Transverse colon (tissue), 4 donors: ENCODE data around the gene GNPDA2. TPM values are rescaled to one million over a fixed set of nuclear protein-coding genes. Genes with fewer than 3 reads are reported as not detected.
"Not testable (repeated sequence)": the region's sequence is repeated elsewhere in the genome, so short reads cannot be mapped to it uniquely, and the experiment has no call there.

Source experiments
- DNase-seq: peaks from one replicate; pipeline ENCODE4 v3.0.0-alpha.2; 2019
- H3K27ac ChIP-seq, 4 donors: fragments of 200-600 bp; sonication (generic); 2 replicates each; pipeline ENCODE4 v1.5.1; 2016 to 2018; ENCODE audit warnings: inconsistent platforms in 4 of 4
- H3K27me3 ChIP-seq: fragments of 200-600 bp; sonication (generic); 2 replicates; pipeline ENCODE4 v1.5.1; 2017; ENCODE audit warnings: inconsistent platforms
- H3K36me3 ChIP-seq, 4 donors: fragments of 200-600 bp; sonication (generic); 2 replicates each; pipeline ENCODE4 v1.5.1; 2017 to 2019; ENCODE audit warnings: inconsistent platforms in 4 of 4
- H3K4me1 ChIP-seq, 4 donors: fragments of 200-600 bp; sonication (generic); 2 replicates each; pipeline ENCODE4 v1.5.1; 2017 to 2020; ENCODE audit warnings: inconsistent platforms in 4 of 4
- H3K4me3 ChIP-seq, 4 donors: fragments of 200-600 bp; sonication (generic); 1 replicate in 1 of 4; 2 replicates in 3 of 4; pipeline versions ENCODE4 v1.5.1 to v1.6.1; 2017 to 2019; ENCODE audit warnings: inconsistent platforms in 4 of 4
- H3K9me3 ChIP-seq, 2 donors: fragments of 200-600 bp; sonication (generic); 2 replicates each; pipeline ENCODE4 v1.5.1; 2017 to 2019; ENCODE audit warnings: inconsistent platforms in 2 of 2
- CTCF ChIP-seq, 5 experiments: fragments of 200-600 bp in 3 of 5; fragments of 450-650 bp in 2 of 5; sonication (generic) in 3 of 5; IDR thresholded peaks; 1 replicate in 2 of 5; 2 replicates in 3 of 5; pipeline ENCODE4 v1.5.1; 2016 to 2017; ENCODE audit warnings: antibody characterized with exemption in 5 of 5, inconsistent platforms in 3 of 5, mild to moderate bottlenecking in 2 of 5, moderate library complexity in 1 of 5
- EP300 ChIP-seq: sonication (generic); formaldehyde crosslinking; IDR thresholded peaks from one replicate; pipeline ENCODE4 v1.6.1; 2017; ENCODE audit warnings: antibody characterized with exemption, low read depth
- POLR2A ChIP-seq: fragments of 450-650 bp; IDR thresholded peaks from one replicate; pipeline ENCODE4 v1.6.1; 2016; ENCODE audit warnings: antibody characterized with exemption, mild to moderate bottlenecking, moderate library complexity
- POLR2AphosphoS5 ChIP-seq, 3 donors: sonication (generic); formaldehyde crosslinking; IDR thresholded peaks; one replicate each; pipeline ENCODE4 v1.6.1; 2016; ENCODE audit warnings: antibody characterized with exemption in 3 of 3
- WGBS, 2 donors: methylation state at CpG; one replicate each; pipeline ENCODE4 v1.1.5; 2018; ENCODE audit warnings: low coverage in 1 of 2; 5-methylcytosine and 5-hydroxymethylcytosine counted together
- in situ Hi-C, 4 donors: fragments of 200-750 bp; cut with MboI; loops; one replicate each; pipeline versions ENCODE4 v1.15.0 to v1.15.1; 2017; ENCODE audit warnings: low sequenced_read_pairs in 3 of 4, low pct_ligation_motif_present in 1 of 4, low pct_unique_long_range_greater_than_20kb in 1 of 4
- intact Hi-C: fragments of 100-400 bp; cut with DNase I; formaldehyde crosslinking; loops from one replicate; pipeline ENCODE4 v1.15.1; 2023; ENCODE audit warnings: low total_unique reads
- total RNA-seq, 4 donors: library from RNA; depleted of rRNA; stranded (reverse); fragments of >200 nt; gene quantifications; one replicate each; pipeline ENCODE4 v1.1.0, GENCODE V29; 2016

The GNPDA2 gene
- total RNA-seq, 4 donors from 2014 or later = 2.2 to 16.3 (median 8.7) TPM

DNA sequence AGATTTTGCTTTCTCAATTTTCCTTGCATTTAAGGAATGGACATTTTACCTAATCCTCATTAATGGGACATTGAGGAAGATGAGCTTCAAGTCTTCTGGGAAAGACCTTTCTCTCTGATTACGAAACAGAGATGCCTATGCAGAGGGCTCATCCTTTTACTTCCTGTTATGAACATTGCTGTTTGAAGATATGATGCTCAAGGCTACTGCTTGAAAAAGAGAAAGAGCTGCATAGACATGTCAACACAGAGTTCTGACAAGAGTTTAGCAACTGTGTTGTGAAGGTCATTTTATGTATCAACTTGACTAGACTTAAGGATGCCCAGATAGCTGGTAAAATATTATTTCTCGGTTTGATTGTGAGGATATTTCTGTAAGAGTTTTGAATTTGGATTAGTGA, 13.8 kb upstream of the GNPDA2 start:
- H3K4me1 ChIP-seq = no peaks in the 10 kb centered on the region
- TF ChIP-seq POLR2A (no peak), POLR2AphosphoS5 (IDR thresholded peaks at IDR 0.05) (no peak), EP300 (no peak), CTCF (IDR thresholded peaks at IDR 0.05) (no peak)
- DNase-seq = no peak
- intact Hi-C loops = no loop called here
- no peaks in the 10 kb centered on the region for H3K36me3 ChIP-seq
- H3K9me3 ChIP-seq = no peaks in the 10 kb centered on the region
- 57 to 86% methylated on average over 1 to 2 of the region's 2 CpGs for WGBS, 2 donors
- no peaks in the 10 kb centered on the region for H3K27me3 ChIP-seq
- H3K27ac ChIP-seq = no peak overlapping the region
- no peak overlapping the region for H3K4me3 ChIP-seq
- in situ Hi-C loops = no loop called here

DNA sequence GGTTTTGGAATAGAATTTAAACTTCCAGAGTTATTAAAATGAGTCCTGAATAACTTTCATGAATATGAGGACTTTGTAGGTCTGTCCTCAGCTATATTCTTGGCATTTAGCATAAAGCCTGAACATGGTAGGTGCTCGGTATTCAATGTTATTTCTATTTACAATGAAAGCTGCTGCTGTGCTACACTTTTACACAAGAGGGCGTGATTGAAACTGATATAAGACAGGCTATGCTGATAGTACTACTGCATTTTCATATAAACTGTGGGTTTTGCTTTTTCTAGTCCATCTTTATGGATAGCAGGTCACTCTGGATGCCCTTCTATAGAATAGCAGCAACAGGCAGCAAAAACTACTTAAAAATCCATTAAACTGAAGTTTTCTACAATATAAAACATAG, 12.3 kb upstream of the GNPDA2 start:
- 43 to 49% methylated on average over 2 of the region's 2 CpGs for WGBS, 2 donors
- Histone ChIP-seq H3K4me3 (no peak overlapping the region), H3K27ac (no peak overlapping the region), H3K4me1 (no peaks in the 10 kb centered on the region), H3K9me3 (no peaks in the 10 kb centered on the region), H3K27me3 (peaks cover 10% of the 10 kb centered on the region), H3K36me3 (no peaks in the 10 kb centered on the region)
- TF ChIP-seq EP300 = no peak
- no peak for TF ChIP-seq POLR2A
- no peak for TF ChIP-seq POLR2AphosphoS5 (IDR thresholded peaks at IDR 0.05)
- TF ChIP-seq CTCF (IDR thresholded peaks at IDR 0.05) = no peak
- intact Hi-C loops (no loop called here), in situ Hi-C loops (no loop called here)
- DNase-seq = no peak

GRCh38 chr4:44736900-44737299, 10.5 kb upstream of the GNPDA2 start:
- Histone ChIP-seq H3K4me1 (no peaks in the 10 kb centered on the region), H3K27ac (no peak overlapping the region), H3K9me3 (no peaks in the 10 kb centered on the region), H3K4me3 (no peak overlapping the region), H3K36me3 (no peaks in the 10 kb centered on the region), H3K27me3 (peaks cover 18% of the 10 kb centered on the region)
- in situ Hi-C loops (no loop called here), intact Hi-C loops (no loop called here)
- WGBS, 2 donors = 82 to 92% methylated on average over 2 of the region's 2 CpGs
- TF ChIP-seq POLR2A (no peak), POLR2AphosphoS5 (IDR thresholded peaks at IDR 0.05) (no peak)
- DNase-seq = no peak

GRCh38 chr4:44728694-44729093, 2.3 kb upstream of the GNPDA2 start:
- H3K27me3 ChIP-seq = peaks cover 14% of the 10 kb centered on the region
- H3K4me1 ChIP-seq = peaks cover 9 to 19% (median 18%) of the 10 kb centered on the region in 4 donors
- H3K27ac ChIP-seq, H3K4me3 ChIP-seq, DNase-seq, in situ Hi-C loops, H3K36me3 ChIP-seq, H3K9me3 ChIP-seq, intact Hi-C loops: not testable (repeated sequence)
- WGBS, 2 donors = 85 to 96% methylated on average over 5 to 9 of the region's 9 CpGs

- Histone ChIP-seq H3K9me3 (no peaks in the 10 kb centered on the region), H3K27me3 (peaks cover 7% of the 10 kb centered on the region), H3K36me3 (no peaks in the 10 kb centered on the region), H3K27ac (no peak overlapping the region), H3K4me3 (peak overlapping the region in 1 of 4 donors; percentile 73), H3K4me1 (peaks cover 9 to 19% (median 18%) of the 10 kb centered on the region in 4 donors)
- 60 to 65% methylated on average over 1 to 6 of the region's 6 CpGs for WGBS, 2 donors
- in situ Hi-C loops = no loop called here
- intact Hi-C loops = no loop called here
- TF ChIP-seq POLR2A (no peak), EP300 (no peak), CTCF (IDR thresholded peaks at IDR 0.05) (no peak), POLR2AphosphoS5 (IDR thresholded peaks at IDR 0.05) (no peak)
- no peak for DNase-seq
Measured at GRCh38 chr4:44727471-44727870, 1.1 kb upstream of the GNPDA2 start.
